ENCODE data around the gene MTRF1.

Gene MTRF1, protein sequence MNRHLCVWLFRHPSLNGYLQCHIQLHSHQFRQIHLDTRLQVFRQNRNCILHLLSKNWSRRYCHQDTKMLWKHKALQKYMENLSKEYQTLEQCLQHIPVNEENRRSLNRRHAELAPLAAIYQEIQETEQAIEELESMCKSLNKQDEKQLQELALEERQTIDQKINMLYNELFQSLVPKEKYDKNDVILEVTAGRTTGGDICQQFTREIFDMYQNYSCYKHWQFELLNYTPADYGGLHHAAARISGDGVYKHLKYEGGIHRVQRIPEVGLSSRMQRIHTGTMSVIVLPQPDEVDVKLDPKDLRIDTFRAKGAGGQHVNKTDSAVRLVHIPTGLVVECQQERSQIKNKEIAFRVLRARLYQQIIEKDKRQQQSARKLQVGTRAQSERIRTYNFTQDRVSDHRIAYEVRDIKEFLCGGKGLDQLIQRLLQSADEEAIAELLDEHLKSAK

DNA sequence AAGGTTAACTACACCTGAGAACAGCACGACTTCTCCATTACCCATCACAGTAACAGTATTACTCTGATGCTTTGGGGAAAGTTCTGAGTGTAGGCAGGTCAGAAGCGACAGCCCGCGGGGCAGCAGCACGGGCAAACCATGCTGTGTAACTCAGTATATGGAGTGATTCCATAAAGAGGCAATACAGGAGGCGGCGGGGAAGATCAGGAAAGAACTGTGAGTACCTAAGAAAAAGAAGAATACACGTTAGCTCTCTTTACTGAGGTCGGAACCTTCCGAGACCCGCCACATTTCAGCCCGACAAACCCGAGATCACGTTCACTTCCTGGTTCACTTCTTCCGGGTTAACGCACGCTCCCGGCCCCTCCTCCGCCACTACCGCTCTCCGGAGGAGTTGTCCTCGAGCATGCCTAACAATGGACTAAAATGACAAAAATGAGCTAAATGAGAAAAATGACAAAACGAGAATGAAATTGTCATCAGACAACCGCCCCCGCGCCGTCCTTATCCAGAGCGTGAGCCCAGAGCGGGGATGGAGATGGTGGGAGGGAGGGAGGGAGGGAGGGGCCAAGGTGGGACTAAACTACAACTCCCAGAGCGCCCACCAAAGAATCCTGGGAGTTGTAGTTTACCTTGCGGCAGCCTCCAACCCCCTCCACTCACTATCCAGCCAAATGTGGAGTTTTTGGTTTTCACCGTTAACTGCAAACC, at the start of gene MTRF1:
Gene MTRF1 (minus strand): TSS at position 316 of the 711 bp plus-strand sequence. CDS start 2,669 bp downstream, outside the sequence.
- peak; percentile 66 for DNase-seq (ENCODE audit: low spot score)

DNA sequence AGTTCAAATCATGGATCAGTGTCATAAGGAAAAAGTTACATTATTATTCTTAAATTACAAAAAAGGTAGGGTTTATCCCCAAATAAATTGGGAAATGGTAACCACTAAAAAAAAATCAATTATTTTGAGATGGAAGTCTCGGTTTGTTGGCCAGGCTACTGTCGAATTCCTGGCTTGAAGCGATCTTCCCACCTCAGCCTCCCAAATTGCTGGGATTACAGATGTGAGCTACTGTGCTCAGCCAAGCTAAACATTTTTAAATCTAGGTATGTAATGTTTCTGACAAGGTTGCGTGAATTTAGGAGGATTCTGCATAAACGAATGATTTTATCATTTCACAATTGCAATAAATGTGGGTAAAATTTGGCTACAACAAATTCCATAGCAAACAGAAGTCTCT, 49.7 kb upstream of the MTRF1 start:
- no peak for DNase-seq (ENCODE audit: low spot score)

DNA sequence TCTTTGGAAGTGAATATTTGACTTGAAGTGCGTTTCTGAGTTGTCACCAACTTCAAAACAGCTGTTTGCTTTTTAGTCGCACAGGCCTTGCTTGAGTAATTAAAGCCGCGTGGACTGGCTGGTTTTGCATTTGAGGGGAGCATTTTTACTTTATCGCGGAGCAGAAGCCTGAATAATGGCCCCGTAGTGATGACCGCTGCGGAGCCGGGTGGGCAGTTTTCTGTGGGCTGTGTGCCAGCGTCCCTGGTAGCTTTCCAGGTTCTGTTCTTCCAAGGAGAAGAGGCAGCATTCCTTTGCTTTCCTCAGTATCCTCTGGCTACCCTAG, 48.8 kb upstream of the MTRF1 start:
- DNase-seq (ENCODE audit: low spot score): no peak

DNA sequence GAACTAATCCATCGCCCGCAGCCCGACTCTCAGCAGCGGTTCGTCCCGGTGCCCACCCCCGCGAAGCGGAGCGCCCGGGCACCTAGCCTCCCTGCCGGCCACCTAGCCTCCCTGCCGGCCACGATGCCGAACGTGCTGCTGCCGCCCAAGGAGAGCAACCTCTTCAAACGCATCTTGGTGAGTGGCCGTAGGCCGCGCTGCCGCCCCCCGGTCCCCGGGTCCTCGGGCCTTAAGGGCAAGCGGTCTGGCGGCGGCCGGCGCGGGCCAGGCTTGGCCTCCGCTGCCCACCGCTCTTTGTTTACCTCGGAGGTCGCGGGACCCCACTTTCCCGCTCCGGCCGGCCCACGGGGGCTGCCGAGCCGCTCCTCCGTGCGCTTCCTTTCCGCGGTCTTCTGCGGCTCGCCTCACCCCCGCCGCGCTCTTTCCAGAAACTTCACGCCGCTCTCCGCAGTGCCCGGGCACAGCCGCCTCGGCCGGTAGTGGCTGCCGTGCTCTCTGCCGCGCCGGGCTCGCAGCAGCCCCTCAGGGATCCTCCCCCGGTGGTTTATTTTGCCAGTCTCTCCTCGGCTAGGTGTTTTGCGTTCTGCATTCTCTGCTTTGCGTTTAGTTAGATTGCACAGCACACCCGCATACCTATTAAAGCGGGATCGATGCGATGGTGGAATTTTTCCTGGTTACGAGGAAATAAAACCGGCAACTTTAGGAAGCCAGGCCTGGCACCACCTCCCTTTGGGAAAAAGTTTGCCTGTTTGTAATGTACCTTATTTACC, 48.2 kb upstream of the MTRF1 start:
- peak; percentile 19 for DNase-seq (ENCODE audit: low spot score)

DNA sequence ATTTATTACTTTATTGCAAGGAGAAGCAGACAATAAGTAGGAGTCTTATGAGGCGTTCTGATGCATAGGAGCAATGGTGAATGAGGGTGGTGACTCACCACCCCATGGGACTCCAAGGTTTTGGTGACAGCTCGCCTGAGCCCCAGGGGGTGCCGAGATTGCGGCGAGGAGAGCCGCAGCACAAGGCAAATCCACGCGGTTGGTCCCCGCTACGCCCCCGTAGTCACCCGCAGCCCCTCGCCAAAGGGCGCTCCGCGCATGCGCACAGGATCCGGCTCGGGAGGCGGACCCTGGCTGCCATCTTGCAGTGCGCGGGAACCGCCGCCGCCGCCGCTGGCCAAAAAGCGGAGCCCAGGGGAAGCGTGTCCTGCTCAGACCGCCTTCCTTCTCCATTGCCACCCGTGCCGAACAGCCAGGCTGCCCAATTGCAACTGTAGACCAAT, 47.6 kb upstream of the MTRF1 start, which contains the start of gene NAA16:
Gene NAA16 (plus strand): TSS at position 305 of the 443 bp plus-strand sequence. CDS start 262 bp downstream, outside the sequence.
- peak; percentile 90 for DNase-seq (ENCODE audit: low spot score)

DNA sequence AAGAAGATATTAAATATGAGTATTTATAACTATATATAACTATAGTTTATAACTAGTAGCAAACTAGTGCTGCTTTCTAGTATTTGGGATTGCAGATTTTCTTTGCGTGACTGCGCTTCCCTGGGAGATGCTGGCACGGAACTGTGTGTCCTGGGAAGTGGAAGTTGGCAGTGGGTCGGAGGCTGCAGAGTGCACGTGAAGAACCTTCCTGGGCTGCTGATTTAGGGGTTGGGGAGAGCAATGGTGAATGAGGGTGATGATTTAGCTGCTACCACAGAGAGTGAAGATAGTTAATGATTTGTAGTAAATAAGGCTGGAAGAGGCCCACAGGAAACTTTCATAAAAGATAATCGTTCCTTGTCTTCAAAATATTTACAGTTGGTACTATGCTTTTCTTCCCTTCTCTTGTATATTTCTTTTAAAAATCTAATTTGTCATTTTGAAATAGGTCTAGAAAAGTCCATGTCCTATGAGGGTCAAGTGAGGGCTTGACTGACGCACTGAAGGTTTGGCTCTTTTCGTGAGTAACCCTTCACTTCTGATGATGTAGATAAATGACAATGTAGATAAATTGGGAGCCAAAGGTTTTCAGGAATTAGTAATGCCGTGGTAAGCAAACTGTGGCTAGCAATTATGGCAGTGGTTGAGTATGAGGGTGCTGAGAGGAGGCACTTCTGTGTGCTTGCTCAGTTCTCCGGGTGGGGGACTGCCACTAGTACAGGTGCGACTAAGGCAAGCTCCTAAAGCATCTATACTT, 44.7 kb upstream of the MTRF1 start:
- no peak for DNase-seq (ENCODE audit: low spot score)

DNA sequence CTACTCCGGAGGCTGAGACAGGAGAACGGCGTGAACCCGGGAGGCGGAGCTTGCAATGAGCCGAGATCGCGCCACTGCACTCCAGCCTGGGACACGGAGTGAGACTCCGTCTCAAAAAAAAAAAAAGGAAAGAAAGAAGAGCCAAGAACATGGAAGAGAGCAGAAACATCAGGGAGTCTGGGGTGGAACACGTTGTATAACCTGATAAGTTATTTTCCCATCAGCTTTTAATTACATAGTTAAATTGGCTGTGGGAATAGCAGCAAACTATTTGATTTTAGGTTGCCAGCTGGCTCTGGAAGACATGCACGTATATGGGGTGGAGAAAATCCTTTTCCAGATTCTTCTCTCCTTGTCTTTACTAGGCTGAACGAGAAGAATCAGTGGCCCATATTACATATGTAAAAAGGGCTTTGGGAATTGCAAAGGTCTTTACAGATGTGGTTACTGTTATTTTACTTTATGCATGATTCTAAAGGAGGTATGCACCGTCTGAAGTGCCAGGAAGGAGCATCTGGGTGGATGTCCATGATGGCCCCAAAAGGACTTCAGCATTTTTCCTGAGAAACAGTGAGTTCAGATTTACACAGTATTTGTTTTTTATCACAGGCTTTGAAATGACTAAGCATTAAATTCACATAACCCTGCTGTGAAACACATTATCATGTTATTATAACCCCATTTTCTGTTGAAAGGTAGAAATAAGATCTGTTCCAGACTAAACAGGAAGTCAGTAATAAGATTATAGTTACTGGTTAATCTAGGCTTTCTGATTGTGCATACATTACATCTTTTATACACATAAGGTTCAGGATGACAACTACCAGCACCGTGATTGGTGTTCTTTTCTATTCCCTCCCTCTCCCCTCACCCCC, 43.1 kb upstream of the MTRF1 start:
- DNase-seq (ENCODE audit: low spot score): no peak

DNA sequence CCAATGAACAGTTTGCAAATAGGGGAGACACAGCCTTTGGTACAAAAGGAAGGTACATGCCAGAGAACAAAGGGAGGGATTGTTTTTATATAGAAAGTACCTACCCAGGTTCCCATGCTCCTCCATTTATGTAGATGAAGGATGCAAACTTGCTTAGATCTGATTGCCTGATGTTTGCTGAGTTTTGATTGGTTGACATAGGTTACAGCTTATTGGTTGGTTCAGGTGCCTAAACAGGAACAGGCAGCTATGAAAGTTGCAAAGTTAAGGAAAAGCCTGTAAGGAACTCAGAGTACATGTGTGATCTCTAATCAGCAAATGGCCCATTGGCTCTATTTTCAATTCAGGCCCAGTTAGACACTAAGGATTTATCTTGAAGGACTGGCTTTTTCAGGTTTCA, 41.2 kb upstream of the MTRF1 start:
- DNase-seq (ENCODE audit: low spot score): no peak

DNA sequence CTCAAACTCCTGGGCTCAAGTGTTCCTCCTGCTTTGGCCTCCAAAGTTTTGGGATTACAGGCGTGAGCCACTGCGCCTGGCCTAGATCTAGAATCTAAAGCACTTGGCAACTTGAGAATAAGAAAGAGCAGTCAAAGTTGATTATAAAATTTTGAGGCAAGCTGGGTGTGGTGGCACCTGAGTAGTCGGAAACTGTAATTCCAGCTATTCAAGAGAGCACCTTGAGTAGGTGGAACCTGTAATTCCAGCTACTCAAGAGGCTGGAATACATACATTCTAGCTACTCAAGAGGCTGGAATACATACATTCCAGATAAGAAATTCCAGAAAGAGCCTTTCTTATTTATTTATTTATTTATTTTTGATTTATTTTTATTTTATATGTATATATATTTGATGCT, 39.4 kb upstream of the MTRF1 start:
- no peak for DNase-seq (ENCODE audit: low spot score)

DNA sequence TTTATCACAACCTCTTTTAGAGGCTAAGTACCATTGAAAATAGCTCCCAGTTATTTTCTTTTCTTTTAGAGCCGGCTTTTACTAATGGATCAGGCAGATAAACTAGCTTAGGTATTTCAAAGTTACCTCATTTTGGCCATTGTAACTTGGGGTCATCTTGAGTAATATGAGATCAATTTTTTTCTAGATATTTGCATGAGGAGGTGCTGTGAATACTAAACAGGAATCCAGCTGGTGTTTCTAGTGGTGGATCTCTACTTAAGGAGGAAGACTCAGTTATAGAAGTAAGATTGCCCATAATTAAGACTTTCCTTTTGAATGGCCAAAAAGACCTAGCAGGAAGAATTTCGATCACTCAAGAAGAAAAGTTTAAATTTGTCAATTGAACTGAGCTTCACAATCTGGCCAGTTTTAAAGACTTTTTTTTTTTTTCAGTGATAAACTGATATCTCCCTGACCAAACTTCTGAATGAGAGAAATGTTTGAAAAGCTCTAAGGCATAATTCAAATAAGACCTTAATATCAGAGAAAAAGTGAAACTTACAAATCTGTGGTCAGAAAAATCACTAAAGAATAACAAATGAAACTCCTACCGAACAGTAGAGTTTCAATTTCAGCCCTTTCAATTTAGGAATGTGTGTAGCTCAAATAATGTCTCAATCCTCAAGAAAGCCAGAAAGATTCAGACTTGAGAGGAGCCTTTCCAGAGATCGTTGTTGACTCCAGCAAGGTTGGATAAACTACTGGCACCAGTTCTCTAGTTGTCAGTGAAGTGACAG, 36.1 kb upstream of the MTRF1 start:
- no peak for DNase-seq (ENCODE audit: low spot score)

DNA sequence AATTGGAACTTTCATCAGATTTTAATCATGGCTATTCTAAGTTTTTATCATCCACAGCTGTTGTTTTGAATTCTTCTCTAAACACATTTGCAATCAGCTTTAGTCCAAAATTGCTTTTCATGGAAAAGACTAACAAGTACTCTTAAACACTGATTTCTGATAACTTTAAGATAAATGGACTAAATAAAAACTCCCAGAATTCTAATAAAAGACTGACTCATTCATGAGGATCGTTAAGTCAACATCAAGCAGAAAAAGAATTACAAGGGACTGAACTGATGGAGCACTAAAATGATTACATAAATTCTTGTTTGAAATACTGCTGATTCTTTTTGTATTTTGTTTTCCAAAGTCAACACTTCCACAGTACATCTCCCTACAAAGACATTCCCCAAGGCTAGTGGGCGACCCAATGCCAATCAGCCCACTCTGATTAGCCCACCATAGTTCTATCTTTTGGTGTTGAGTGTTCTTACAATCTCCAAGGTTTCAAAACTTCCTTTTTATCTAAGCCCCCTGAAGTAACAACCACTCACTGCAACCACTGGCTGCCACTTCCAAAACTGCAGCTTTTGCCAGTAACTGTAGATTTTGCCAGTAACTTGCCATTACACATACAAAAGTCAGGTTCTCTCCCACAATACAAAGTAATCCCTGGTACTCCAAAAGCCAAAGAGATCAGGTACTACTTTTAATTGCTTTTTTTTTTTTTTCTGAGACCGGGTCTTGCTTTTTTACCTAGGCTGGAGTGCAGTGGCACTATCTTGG, 33.7 kb upstream of the MTRF1 start:
- DNase-seq (ENCODE audit: low spot score): no peak

DNA sequence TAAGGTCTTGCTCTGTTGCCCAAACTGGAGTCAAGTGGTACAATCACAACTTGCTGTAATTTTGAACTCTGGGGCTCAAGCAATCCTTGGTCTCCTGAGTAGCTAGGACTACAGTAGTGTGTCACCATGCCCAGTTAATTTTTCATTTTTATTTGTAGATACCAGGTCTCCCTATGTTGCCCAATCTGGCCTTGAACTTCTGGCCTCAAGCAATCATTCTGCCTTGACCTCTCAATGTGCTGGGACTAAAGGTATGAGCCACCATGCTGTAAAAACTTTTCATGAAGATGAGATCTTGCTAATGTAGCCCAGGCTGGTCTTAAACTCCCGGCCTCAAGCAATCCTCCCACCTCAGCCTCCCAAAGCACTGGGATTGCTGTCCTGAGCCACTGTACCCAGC, 32.6 kb upstream of the MTRF1 start:
- DNase-seq (ENCODE audit: low spot score): no peak

DNA sequence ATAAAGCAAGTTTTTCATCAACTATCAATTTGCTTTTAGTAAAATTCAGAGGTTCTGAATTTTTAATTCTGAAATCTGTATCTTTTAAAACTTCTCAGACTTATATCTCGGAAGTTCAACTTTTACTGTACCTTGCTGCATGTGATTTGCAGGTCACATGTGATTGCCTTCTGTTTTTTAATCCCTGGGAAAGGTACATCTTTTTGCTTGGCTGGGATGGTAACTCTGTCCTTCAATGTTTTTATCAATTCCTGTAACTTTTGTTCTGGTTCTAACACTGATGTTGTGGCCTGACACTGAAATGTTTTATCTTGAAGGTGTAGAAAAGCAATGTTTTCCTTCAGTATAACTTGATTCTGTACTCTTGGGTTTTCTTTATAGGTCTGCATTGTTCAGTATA, 31.5 kb upstream of the MTRF1 start:
- no peak for DNase-seq (ENCODE audit: low spot score)

DNA sequence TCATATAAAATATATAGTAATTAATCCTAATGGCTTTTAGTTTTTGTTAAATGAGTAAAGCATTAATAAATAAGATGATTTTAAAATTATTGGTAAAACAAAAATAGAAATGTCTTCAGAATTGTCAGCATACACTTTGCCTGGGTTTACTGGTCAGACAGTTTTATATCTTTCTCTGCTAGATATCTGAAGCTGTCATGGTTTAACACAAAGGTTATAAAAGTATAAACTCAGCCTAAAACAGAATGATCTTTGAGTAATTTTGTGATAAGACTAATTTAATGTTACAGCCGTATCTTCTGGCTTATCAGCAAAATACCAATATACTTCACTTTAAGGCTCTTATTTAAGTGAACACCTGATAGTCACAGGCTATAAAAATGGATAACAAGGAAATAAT, 29.9 kb upstream of the MTRF1 start:
- no peak for DNase-seq (ENCODE audit: low spot score)

DNA sequence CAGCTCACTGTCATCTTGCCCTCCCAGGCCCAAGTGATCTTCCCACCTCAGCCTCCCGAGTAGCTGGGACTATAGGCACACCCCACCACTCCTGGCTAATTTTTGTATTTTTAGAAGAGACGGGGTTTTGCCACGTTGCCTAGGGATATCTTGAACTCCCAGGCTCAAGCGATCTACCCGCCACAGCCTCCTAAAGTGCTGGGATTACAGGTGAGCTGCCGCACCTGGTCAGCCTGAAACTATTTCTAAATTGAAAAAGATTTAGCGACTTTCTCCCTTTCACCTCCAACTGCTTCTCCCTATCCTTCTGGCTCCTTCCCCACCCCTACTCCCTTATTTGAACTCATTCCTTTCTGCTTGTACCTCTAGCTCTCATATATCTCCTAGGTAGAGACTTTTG, 27.9 kb upstream of the MTRF1 start:
- no peak for DNase-seq (ENCODE audit: low spot score)

DNA sequence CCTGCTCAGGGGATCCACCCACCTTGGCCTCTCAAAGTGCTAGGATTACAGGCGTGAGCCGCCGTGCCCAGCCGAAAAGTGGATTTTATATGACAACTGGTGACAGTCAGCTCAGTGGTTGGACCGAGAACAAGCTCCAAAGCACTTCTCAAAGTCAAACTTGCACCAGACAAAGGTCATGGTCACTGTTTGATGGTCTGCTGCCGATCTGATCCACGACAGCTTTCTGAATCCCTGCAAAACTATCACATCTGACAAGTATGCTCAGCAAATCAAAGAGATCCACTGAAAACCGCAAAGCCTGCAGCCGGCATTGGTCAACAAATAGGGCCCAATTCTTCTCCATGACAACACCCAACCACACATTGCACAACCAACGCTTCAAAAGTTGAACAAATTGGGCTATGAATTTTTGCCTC, 26.1 kb upstream of the MTRF1 start:
- DNase-seq (ENCODE audit: low spot score): no peak

DNA sequence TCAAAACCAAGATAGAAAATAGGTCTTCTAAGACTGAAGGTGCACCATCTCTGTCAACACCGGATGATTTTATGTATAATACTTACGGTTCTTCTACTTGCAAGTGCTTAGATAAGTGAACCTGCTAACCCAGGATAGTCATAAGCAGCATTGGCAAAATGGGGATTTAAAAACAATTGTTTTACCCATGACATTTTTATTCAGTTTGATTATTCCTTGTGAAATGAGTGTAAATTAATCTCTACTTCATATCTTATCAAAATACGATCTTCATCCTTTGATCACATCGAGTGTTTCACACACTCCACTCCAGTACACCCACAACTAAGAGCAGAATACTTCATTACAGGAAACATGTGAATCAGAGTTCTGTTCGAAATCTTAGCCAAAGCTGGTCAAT, 23.0 kb upstream of the MTRF1 start:
- DNase-seq (ENCODE audit: low spot score): no peak

DNA sequence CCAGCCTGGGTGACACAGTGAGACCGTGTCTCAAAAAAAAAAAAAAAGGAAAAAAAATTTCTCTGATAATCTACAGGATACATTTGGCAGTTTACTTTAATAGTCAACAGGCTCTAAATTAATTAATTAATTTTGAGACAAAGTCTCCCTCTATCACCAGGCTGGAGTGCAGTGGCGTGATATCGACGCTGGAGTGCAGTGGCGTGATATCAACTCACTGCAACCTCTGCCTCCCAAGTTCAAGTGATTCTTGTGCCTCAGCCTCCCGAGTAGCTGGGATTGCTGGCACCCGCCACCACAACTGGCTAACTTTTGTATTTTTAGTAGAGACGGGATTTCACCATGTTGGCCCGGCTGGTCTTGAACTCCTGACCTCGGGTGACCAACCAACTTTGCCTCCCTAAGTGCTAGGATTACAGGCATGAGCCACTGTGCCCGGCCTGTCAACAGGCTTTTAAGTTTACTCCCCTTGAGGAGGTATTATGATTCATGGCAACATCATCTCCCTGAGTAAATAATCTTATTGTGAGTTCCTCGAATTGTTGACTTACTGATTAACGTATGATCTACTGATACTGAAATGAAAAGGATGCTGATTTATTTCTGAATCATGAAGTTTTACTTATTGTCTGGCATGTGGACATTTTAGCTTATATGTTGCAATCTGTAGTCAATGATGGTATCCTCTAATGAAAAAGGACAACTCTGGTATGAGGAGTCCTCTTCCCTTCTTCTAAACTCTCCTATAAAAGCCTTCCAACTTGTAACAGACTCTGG, 21.3 kb upstream of the MTRF1 start:
- DNase-seq (ENCODE audit: low spot score): no peak
